HepG2 (cell line): ENCODE results near the gene ASF1B. TPM values are rescaled to one million over a fixed set of nuclear protein-coding genes. Genes with fewer than 3 reads are reported as not detected.

ENCODE experiments used
- ATAC-seq: fragments of 200-7000 bp; cut with Tn5 transposase; 3 replicates; pipeline ENCODE4 v1.9.1; 2020; ENCODE audit warnings: mild to moderate bottlenecking, moderate library complexity
- BruUV-seq: library from RNA; stranded (reverse); fragments of 400-500 nt; replicated peaks from 2 replicates; lab custom pipeline; 2021; lab: Mats Ljungman, UMichigan
- CTCF ChIA-PET: fragments of 300-600 bp; formaldehyde crosslinking; extraction: SDS; loops from one replicate; lab custom pipeline; 2021; ENCODE audit warnings: low total read pairs, inconsistent platforms, low intra/inter-chr PET ratio; lab: Yijun Ruan, JAX
- POLR2A ChIA-PET: fragments of 350-600 bp; sonication (Branson Sonifier 250); formaldehyde crosslinking; loops from one replicate; lab custom pipeline; 2020; ENCODE audit warnings: antibody characterized with exemption, inconsistent platforms; lab: Yijun Ruan, JAX
- DNase-seq: peaks from one replicate; pipeline ENCODE4 v3.0.0-alpha.2; 2015; ENCODE audit warnings: low spot score
- FAIRE-seq: peaks from 3 replicates; lab custom pipeline; 2011; peaks lifted over from hg19 to GRCh38; lab: Jason Lieb, UNC
- H2AFZ ChIP-seq: one replicate; pipeline ENCODE4 v1.6.1; 2011; ENCODE audit warnings: low read length, inconsistent platforms
- H3K27ac ChIP-seq: fragments of 300-600 bp; 3 replicates; pipeline ENCODE4 v1.8.0; 2011; ENCODE audit warnings: mixed run types, mild to moderate bottlenecking, mixed read lengths, low read length, inconsistent platforms; ENCODE audit not compliant: insufficient read depth; ENCODE audit errors: extremely low read length
- H3K27me3 ChIP-seq, 2 experiments: fragments of 200-600 bp in 1 of 2; 2 replicates in 1 of 2; 3 replicates in 1 of 2; pipeline versions ENCODE4 v1.6.0 to v1.8.0; 2011; ENCODE audit warnings: low read length in 2 of 2, mild to moderate bottlenecking in 2 of 2, moderate library complexity in 2 of 2, inconsistent platforms in 1 of 2; ENCODE audit not compliant: insufficient read depth in 2 of 2, control insufficient read depth in 1 of 2
- H3K36me3 ChIP-seq, 2 experiments: fragments of 200-600 bp in 1 of 2; replicated peaks in 1 of 2; 2 replicates in 1 of 2; 3 replicates in 1 of 2; pipeline versions ENCODE4 v1.5.1 to v1.8.0; 2011; ENCODE audit warnings: low read length in 2 of 2, inconsistent platforms in 1 of 2; ENCODE audit not compliant: insufficient read depth in 2 of 2, control insufficient read depth in 1 of 2
- H3K4me1 ChIP-seq: 2 replicates; pipeline ENCODE4 v1.5.1; 2012; ENCODE audit warnings: low read length, inconsistent platforms; ENCODE audit not compliant: insufficient read depth
- H3K4me2 ChIP-seq: 2 replicates; pipeline ENCODE4 v1.6.0; 2011; ENCODE audit warnings: low read depth, low read length, inconsistent platforms
- H3K4me3 ChIP-seq, 3 experiments: fragments of 200-600 bp in 1 of 3; sonication (generic), shearing (Covaris generic) in 1 of 3; replicated peaks in 1 of 3; 2 replicates each; pipeline ENCODE4 v1.5.1; 2011 to 2016; ENCODE audit warnings: low read length in 3 of 3, inconsistent platforms in 2 of 3, low read depth in 2 of 3, mild to moderate bottlenecking in 2 of 3, control low read depth in 1 of 3, mixed read lengths in 1 of 3; ENCODE audit not compliant: insufficient read depth in 1 of 3
- H3K79me2 ChIP-seq: one replicate; pipeline ENCODE4 v1.6.1; 2011; ENCODE audit warnings: low read length, inconsistent platforms; ENCODE audit not compliant: insufficient read depth
- H3K9ac ChIP-seq: 2 replicates; pipeline ENCODE4 v1.6.0; 2011; ENCODE audit warnings: mild to moderate bottlenecking, low read depth, low read length, inconsistent platforms; ENCODE audit not compliant: insufficient read depth
- H3K9me3 ChIP-seq: 2 replicates; pipeline ENCODE4 v1.5.1; 2012; ENCODE audit warnings: mild to moderate bottlenecking, low read length
- H4K20me1 ChIP-seq: 2 replicates; pipeline ENCODE4 v1.6.0; 2011; ENCODE audit warnings: inconsistent platforms, mild to moderate bottlenecking, low read length, moderate library complexity; ENCODE audit not compliant: insufficient read depth
- CCDC6 ChIP-seq: sonication (generic); formaldehyde crosslinking; IDR thresholded peaks from 2 replicates; pipeline ENCODE4 v1.8.1; 2022; ENCODE audit warnings: mild to moderate bottlenecking, missing genetic modification reagents, moderate library complexity
- DNMT1 ChIP-seq: sonication (generic); formaldehyde crosslinking; IDR thresholded peaks from 2 replicates; pipeline ENCODE4 v1.5.1; 2020; ENCODE audit warnings: mild to moderate bottlenecking, missing genetic modification reagents
- GABPB1 ChIP-seq: IDR thresholded peaks from 2 replicates; pipeline ENCODE4 v1.6.1; 2016; ENCODE audit warnings: mild to moderate bottlenecking, missing genetic modification reagents, moderate library complexity, missing compliant biosample characterization
- HNRNPUL1 ChIP-seq: fragments of 200-400 bp; formaldehyde crosslinking; IDR thresholded peaks from 2 replicates; pipeline ENCODE4 v1.6.1; 2017; ENCODE audit warnings: low read depth, mild to moderate bottlenecking, low read length, moderate library complexity
- ZMAT3 ChIP-seq: sonication (generic); formaldehyde crosslinking; conservative IDR thresholded peaks from 2 replicates; pipeline ENCODE4 v1.7.0; 2021; ENCODE audit warnings: missing genetic modification reagents
- ZNF383 ChIP-seq: sonication (generic); formaldehyde crosslinking; IDR thresholded peaks from 2 replicates; pipeline ENCODE4 v1.4.0; 2020; ENCODE audit warnings: missing genetic modification reagents, mild to moderate bottlenecking, borderline replicate concordance
- ZNF746 ChIP-seq: sonication (generic); formaldehyde crosslinking; IDR thresholded peaks from 2 replicates; pipeline ENCODE4 v1.8.0; 2022; ENCODE audit warnings: mild to moderate bottlenecking, missing genetic modification reagents
- ZSCAN20 ChIP-seq: sonication (generic); formaldehyde crosslinking; IDR thresholded peaks from 2 replicates; pipeline ENCODE4 v1.4.0; 2020; ENCODE audit warnings: missing genetic modification reagents, mild to moderate bottlenecking, borderline replicate concordance
- WGBS: methylation state at CpG from one replicate; pipeline ENCODE4 v1.1.6; 2017; ENCODE audit warnings: low lambda C conversion rate; 5-methylcytosine and 5-hydroxymethylcytosine counted together
- in situ Hi-C: cut with HindIII; loops from 2 replicates; pipeline ENCODE4 v1.10.0; 2017; ENCODE audit warnings: low pct_unique_long_range_greater_than_20kb; ENCODE audit not compliant: extremely low pct_ligation_motif_present
- intact Hi-C: fragments of 100-400 bp; cut with micrococcal nuclease; formaldehyde crosslinking; loops from one replicate; pipeline ENCODE4 v1.10.0; 2022; ENCODE audit not compliant: unreplicated experiment
- polyA plus RNA-seq, 8 experiments: library from polyadenylated mRNA; depleted of rRNA in 3 of 8; stranded (reverse) in 7 of 8; unstranded in 1 of 8; fragments of >200 nt; fragmentation: Illumina TruSeq in 4 of 8; extraction: Trizol in 4 of 8; gene quantifications; 2 replicates each; pipeline versions ENCODE4 v1.2.1 to v1.2.3, GENCODE V29; 2011 to 2016; ENCODE audit warnings: low read depth in 4 of 8, missing spikeins in 1 of 8, mixed read lengths in 1 of 8; ENCODE audit not compliant: insufficient read depth in 1 of 8
- total RNA-seq, 5 experiments: library from RNA; depleted of rRNA; stranded (reverse); fragments of >200 nt; fragmentation: Illumina TruSeq; extraction: Trizol; gene quantifications; 2 replicates each; pipeline ENCODE4 v1.2.3, GENCODE V29; 2016; ENCODE audit warnings: low read depth in 1 of 5
- TF ChIP-seq, protein P1 (sequence below): sonication (generic); formaldehyde crosslinking; IDR thresholded peaks from 2 replicates; pipeline ENCODE4 v1.5.1; 2020; ENCODE audit warnings: mild to moderate bottlenecking, moderate library complexity, missing genetic modification reagents
- TF ChIP-seq, protein P2 (sequence below): sonication (generic); formaldehyde crosslinking; IDR thresholded peaks from 2 replicates; pipeline ENCODE4 v1.5.0; 2020; ENCODE audit warnings: missing genetic modification reagents
- TF ChIP-seq, protein P3 (sequence below): sonication (generic); formaldehyde crosslinking; IDR thresholded peaks from 2 replicates; pipeline ENCODE4 v1.4.0; 2020; ENCODE audit warnings: missing genetic modification reagents

ASF1B gene
- total and polyA plus RNA-seq, 2 of the 13 experiments (the other 11 are each of a cell fraction or from before 2014, with no cell fraction given): 18.2 to 24.8 TPM

DNA sequence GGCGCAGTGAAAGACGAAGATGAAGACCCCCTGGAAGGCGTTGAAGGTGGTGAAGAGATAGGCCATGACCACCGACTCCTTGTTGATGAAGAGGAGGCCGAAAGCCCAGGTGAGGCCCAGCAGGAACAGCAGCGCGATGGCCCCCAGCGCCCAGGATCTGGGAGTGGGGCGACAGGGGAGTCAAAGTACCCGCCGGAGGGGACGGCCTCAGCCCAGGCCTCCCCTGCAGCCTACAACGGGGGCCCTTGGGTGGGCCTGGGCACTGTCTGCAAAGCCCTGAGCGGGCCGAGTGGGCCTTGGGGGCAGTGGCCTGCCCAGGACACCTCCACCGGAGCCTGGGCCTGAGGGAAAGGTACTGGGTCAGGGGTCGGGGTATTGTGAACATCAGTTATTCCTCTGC is 19.0 kb upstream of the ASF1B start:
- no peak for ATAC-seq
- FAIRE-seq: no peak
- Histone ChIP-seq H4K20me1 (no peaks in the 10 kb centered on the region), H3K4me2 (no peak overlapping the region), H3K36me3 (no peaks in the 10 kb centered on the region), H3K27me3 (no peaks in the 10 kb centered on the region), H3K4me3 (no peak overlapping the region), H3K9ac (no peak overlapping the region), H2AFZ (no peak overlapping the region), H3K9me3 (no peaks in the 10 kb centered on the region), H3K27ac (no peak overlapping the region), H3K4me1 (peaks cover 6% of the 10 kb centered on the region; the same call in 1 of the 2 replicates), H3K79me2 (no peaks in the 10 kb centered on the region)
- ChIA-PET POLR2A (no interaction called here), CTCF (no interaction called here)
- TF ChIP-seq, protein P1, sequence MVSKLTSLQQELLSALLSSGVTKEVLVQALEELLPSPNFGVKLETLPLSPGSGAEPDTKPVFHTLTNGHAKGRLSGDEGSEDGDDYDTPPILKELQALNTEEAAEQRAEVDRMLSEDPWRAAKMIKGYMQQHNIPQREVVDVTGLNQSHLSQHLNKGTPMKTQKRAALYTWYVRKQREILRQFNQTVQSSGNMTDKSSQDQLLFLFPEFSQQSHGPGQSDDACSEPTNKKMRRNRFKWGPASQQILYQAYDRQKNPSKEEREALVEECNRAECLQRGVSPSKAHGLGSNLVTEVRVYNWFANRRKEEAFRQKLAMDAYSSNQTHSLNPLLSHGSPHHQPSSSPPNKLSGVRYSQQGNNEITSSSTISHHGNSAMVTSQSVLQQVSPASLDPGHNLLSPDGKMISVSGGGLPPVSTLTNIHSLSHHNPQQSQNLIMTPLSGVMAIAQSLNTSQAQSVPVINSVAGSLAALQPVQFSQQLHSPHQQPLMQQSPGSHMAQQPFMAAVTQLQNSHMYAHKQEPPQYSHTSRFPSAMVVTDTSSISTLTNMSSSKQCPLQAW (CRISPR knock-in tag): no peak
- TF ChIP-seq HNRNPUL1 (no peak), DNMT1 (CRISPR knock-in tag) (no peak), ZNF383 (CRISPR knock-in tag) (no peak)
- BruUV-seq: no TSS peak
- in situ Hi-C loops: no loop called here
- intact Hi-C loops: no loop called here
- 95% methylated on average over 9 of the region's 17 CpGs for WGBS
- DNase-seq: no peak

DNA sequence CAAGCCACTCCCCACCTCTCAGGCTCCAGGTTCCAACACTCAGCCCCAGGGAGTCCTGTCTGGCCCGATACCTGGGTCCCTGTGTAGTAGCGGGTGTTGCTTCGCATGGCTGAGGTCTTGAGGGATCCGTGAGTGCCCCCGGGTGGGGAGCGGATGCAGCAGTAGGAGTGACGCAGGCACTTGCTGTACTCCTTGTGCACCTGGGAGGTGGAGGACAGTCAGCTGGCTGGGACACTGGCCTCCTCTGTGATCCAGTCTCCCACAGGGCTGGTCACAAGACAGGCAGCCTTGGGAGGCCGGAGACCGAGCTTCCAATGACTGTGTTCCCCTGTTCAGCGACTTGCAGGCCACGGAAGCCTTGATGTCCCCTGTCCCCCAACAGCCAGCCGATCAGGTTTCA is 16.3 kb upstream of the ASF1B start:
- no peaks in the 10 kb centered on the region for H3K9me3 ChIP-seq
- POLR2A ChIA-PET: no interaction called here
- H3K9ac ChIP-seq: no peak overlapping the region
- no peak overlapping the region for H3K4me2 ChIP-seq
- in situ Hi-C loops (no loop called here), intact Hi-C loops (no loop called here)
- TF ChIP-seq ZSCAN20: no peak
- TF ChIP-seq, protein P2, sequence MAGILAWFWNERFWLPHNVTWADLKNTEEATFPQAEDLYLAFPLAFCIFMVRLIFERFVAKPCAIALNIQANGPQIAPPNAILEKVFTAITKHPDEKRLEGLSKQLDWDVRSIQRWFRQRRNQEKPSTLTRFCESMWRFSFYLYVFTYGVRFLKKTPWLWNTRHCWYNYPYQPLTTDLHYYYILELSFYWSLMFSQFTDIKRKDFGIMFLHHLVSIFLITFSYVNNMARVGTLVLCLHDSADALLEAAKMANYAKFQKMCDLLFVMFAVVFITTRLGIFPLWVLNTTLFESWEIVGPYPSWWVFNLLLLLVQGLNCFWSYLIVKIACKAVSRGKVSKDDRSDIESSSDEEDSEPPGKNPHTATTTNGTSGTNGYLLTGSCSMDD: no peak
- no peak for TF ChIP-seq CCDC6 (CRISPR knock-in tag)
- TF ChIP-seq, protein P3, sequence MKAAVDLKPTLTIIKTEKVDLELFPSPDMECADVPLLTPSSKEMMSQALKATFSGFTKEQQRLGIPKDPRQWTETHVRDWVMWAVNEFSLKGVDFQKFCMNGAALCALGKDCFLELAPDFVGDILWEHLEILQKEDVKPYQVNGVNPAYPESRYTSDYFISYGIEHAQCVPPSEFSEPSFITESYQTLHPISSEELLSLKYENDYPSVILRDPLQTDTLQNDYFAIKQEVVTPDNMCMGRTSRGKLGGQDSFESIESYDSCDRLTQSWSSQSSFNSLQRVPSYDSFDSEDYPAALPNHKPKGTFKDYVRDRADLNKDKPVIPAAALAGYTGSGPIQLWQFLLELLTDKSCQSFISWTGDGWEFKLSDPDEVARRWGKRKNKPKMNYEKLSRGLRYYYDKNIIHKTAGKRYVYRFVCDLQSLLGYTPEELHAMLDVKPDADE (CRISPR knock-in tag): no peak
- TF ChIP-seq ZMAT3 (CRISPR knock-in tag): no peak
- no peak for TF ChIP-seq GABPB1 (CRISPR knock-in tag)
- no peak for TF ChIP-seq ZNF746
- no peaks in the 10 kb centered on the region for H3K36me3 ChIP-seq
- no peak for FAIRE-seq
- H2AFZ ChIP-seq: no peak overlapping the region
- H4K20me1 ChIP-seq: no peaks in the 10 kb centered on the region
- no peak overlapping the region for H3K27ac ChIP-seq
- no peaks in the 10 kb centered on the region; a peak in 1 of 5 replicates for H3K27me3 ChIP-seq
- no TSS peak for BruUV-seq
- H3K4me3 ChIP-seq: no peak overlapping the region
- CTCF ChIA-PET: no interaction called here
- ATAC-seq: no peak
- 65% methylated on average over 7 of the region's 12 CpGs for WGBS
- DNase-seq: no peak
- peaks cover 13% of the 10 kb centered on the region for H3K4me1 ChIP-seq
- H3K79me2 ChIP-seq: no peaks in the 10 kb centered on the region
